DND-41 (cell line): ENCODE results near the gene GMPS.

ENCODE experiments used
- ATAC-seq: fragments of 200-7000 bp; cut with Tn5 transposase; 3 replicates; pipeline ENCODE4 v1.9.1; 2021; ENCODE audit warnings: low read depth; ENCODE audit not compliant: insufficient read depth
- DNase-seq: peaks from one replicate; pipeline ENCODE4 v3.0.0-alpha.2; 2020
- H2AFZ ChIP-seq: 2 replicates; pipeline ENCODE4 v1.6.0; 2012; ENCODE audit warnings: low read depth, low read length
- H3K27ac ChIP-seq: 2 replicates; pipeline ENCODE4 v1.5.1; 2012; ENCODE audit warnings: low read length, inconsistent platforms
- H3K27me3 ChIP-seq: fragments of 200-600 bp; sonication (generic); 2 replicates; pipeline ENCODE4 v1.6.0; 2012; ENCODE audit warnings: low read length, mild to moderate bottlenecking, inconsistent platforms; ENCODE audit not compliant: insufficient read depth, poor library complexity
- H3K36me3 ChIP-seq: 2 replicates; pipeline ENCODE4 v1.5.1; 2012; ENCODE audit warnings: low read length, inconsistent platforms; ENCODE audit not compliant: insufficient read depth
- H3K4me1 ChIP-seq: 2 replicates; pipeline ENCODE4 v1.5.1; 2012; ENCODE audit warnings: mild to moderate bottlenecking, low read length; ENCODE audit not compliant: insufficient read depth
- H3K4me2 ChIP-seq: 2 replicates; pipeline ENCODE4 v1.6.0; 2012; ENCODE audit warnings: mild to moderate bottlenecking, moderate library complexity, low read length, inconsistent platforms; ENCODE audit not compliant: insufficient read depth
- H3K4me3 ChIP-seq, 2 experiments: fragments of 200-600 bp in 1 of 2; shearing (Covaris generic) in 1 of 2; 2 replicates each; pipeline ENCODE4 v1.5.1; 2012 to 2016; ENCODE audit warnings: inconsistent platforms in 2 of 2, low read length in 2 of 2, mild to moderate bottlenecking in 2 of 2, low read depth in 1 of 2, moderate library complexity in 1 of 2
- H3K79me2 ChIP-seq: 2 replicates; pipeline ENCODE4 v1.6.0; 2012; ENCODE audit warnings: low read length, inconsistent platforms; ENCODE audit not compliant: insufficient read depth
- H3K9ac ChIP-seq: 2 replicates; pipeline ENCODE4 v1.6.0; 2012; ENCODE audit warnings: low read depth, mild to moderate bottlenecking, inconsistent platforms, low read length, moderate library complexity
- H3K9me3 ChIP-seq: 2 replicates; pipeline ENCODE4 v1.5.1; 2012; ENCODE audit warnings: low read length, moderate library complexity, mild to moderate bottlenecking, inconsistent platforms; ENCODE audit not compliant: insufficient read depth, severe bottlenecking
- H4K20me1 ChIP-seq: 2 replicates; pipeline ENCODE4 v1.6.0; 2012; ENCODE audit warnings: low read length; ENCODE audit not compliant: insufficient read depth
- CTCF ChIP-seq: IDR thresholded peaks from 2 replicates; pipeline ENCODE4 v1.5.1; 2012; ENCODE audit warnings: borderline replicate concordance, low read length, moderate library complexity, mild to moderate bottlenecking; ENCODE audit not compliant: poor library complexity, severe bottlenecking; ENCODE audit errors: extremely low read depth
- EZH2 ChIP-seq: IDR thresholded peaks from 3 replicates; pipeline ENCODE4 v1.6.1; 2012; ENCODE audit warnings: borderline replicate concordance, low read depth, mild to moderate bottlenecking, moderate library complexity, low read length, inconsistent platforms; ENCODE audit not compliant: severe bottlenecking

GMPS gene

GRCh38 chr3:155970398-155970797, 99.9 kb downstream of the GMPS start:
- DNase-seq (no peak), ATAC-seq (no peak)
- TF ChIP-seq EZH2, result no peak
- TF ChIP-seq CTCF, result no peak
- no peaks in the 10 kb centered on the region for H3K27me3 ChIP-seq
- H4K20me1 ChIP-seq, result no peaks in the 10 kb centered on the region
- H3K36me3 ChIP-seq, result no peaks in the 10 kb centered on the region
- H3K9me3 ChIP-seq, result no peaks in the 10 kb centered on the region
- no peak overlapping the region for H3K4me3 ChIP-seq
- no peak overlapping the region for H3K27ac ChIP-seq
- no peak overlapping the region for H3K4me2 ChIP-seq
- no peak overlapping the region for H3K9ac ChIP-seq
- no peak overlapping the region for H2AFZ ChIP-seq
- no peaks in the 10 kb centered on the region for H3K4me1 ChIP-seq
- no peaks in the 10 kb centered on the region for H3K79me2 ChIP-seq

GRCh38 chr3:155972885-155973584, 102.6 kb downstream of the GMPS start:
- Histone ChIP-seq H3K36me3 (no peaks in the 10 kb centered on the region), H3K27ac (no peak overlapping the region), H3K79me2 (no peaks in the 10 kb centered on the region), H3K9me3 (no peaks in the 10 kb centered on the region), H4K20me1 (no peaks in the 10 kb centered on the region), H3K27me3 (no peaks in the 10 kb centered on the region), H3K4me3 (no peak overlapping the region), H3K9ac (no peak overlapping the region), H3K4me2 (no peak overlapping the region), H2AFZ (no peak overlapping the region), H3K4me1 (no peaks in the 10 kb centered on the region)
- DNase-seq, result no peak
- no peak for ATAC-seq
- TF ChIP-seq CTCF, result no peak
- TF ChIP-seq EZH2, result no peak

- H3K4me1 ChIP-seq, result no peaks in the 10 kb centered on the region
- no peaks in the 10 kb centered on the region for H3K36me3 ChIP-seq
- ATAC-seq, result no peak
- no peak overlapping the region for H3K4me2 ChIP-seq
- TF ChIP-seq CTCF, result peak; percentile 54
- no peak for TF ChIP-seq EZH2
- no peaks in the 10 kb centered on the region for H3K9me3 ChIP-seq
- no peak overlapping the region for H3K4me3 ChIP-seq
- no peak overlapping the region for H2AFZ ChIP-seq
- H4K20me1 ChIP-seq, result no peaks in the 10 kb centered on the region
- no peak for DNase-seq
- no peaks in the 10 kb centered on the region for H3K27me3 ChIP-seq
- H3K27ac ChIP-seq, result no peak overlapping the region
- no peaks in the 10 kb centered on the region for H3K79me2 ChIP-seq
- no peak overlapping the region for H3K9ac ChIP-seq
Measured at GRCh38 chr3:155978324-155978723, 107.9 kb downstream of the GMPS start.
